Lower lobe of right lung (tissue), 2 donors: ENCODE results near the gene MTERF4. TPM values are rescaled to one million over a fixed set of nuclear protein-coding genes. Genes with fewer than 3 reads are reported as not detected.

ENCODE experiments used
- ATAC-seq, 2 donors: fragments of 200-7000 bp; cut with Tn5 transposase; one replicate each; pipeline ENCODE4 v1.9.1; 2020 to 2022; ENCODE audit warnings: mild to moderate bottlenecking in 2 of 2, moderate library complexity in 2 of 2
- DNase-seq: peaks from one replicate; pipeline ENCODE4 v3.0.0-alpha.2; 2020
- H3K27ac ChIP-seq: fragments of 200-600 bp; one replicate; pipeline ENCODE4 v1.8.0; 2022
- H3K27me3 ChIP-seq: fragments of 200-600 bp; one replicate; pipeline ENCODE4 v1.8.0; 2022; ENCODE audit warnings: low read depth
- H3K36me3 ChIP-seq: fragments of 200-600 bp; one replicate; pipeline ENCODE4 v1.8.0; 2022; ENCODE audit warnings: mild to moderate bottlenecking
- H3K4me1 ChIP-seq: fragments of 200-600 bp; one replicate; pipeline ENCODE4 v1.8.0; 2022
- H3K4me3 ChIP-seq: fragments of 200-600 bp; one replicate; pipeline ENCODE4 v1.8.0; 2022; ENCODE audit warnings: mild to moderate bottlenecking
- H3K9me3 ChIP-seq: fragments of 200-600 bp; one replicate; pipeline ENCODE4 v1.8.0; 2022
- CTCF ChIP-seq: fragments of 200-600 bp; IDR thresholded peaks from one replicate; pipeline ENCODE4 v1.8.0; 2022; ENCODE audit warnings: antibody characterized with exemption, mild to moderate bottlenecking
- intact Hi-C: fragments of 100-400 bp; cut with DNase I; formaldehyde crosslinking; loops from one replicate; pipeline ENCODE4 v1.11.0; 2022
- total RNA-seq: library from RNA; stranded (reverse); fragmentation: NEBNext Ultra II Directional; extraction: Animal tissue kit (Norgen Biotek cat#: 25700); gene quantifications from one replicate; pipeline ENCODE4 v1.2.1, GENCODE V29; 2021
- donor health status: DM: no; HTN: yes; CAD: no; lungs with severe emphysema.

Gene MTERF4
- total RNA-seq, 1 donor from 2014 or later = 32.0 TPM

GRCh38 chr2:241126771-241127202 lies 24.7 kb upstream of the MTERF4 start:
- DNase-seq (peak; percentile 30), ATAC-seq (no peak)
- H3K27ac ChIP-seq = no peak overlapping the region
- no peak for TF ChIP-seq CTCF
- H3K27me3 ChIP-seq = no peaks in the 10 kb centered on the region
- intact Hi-C loops = no loop called here
- H3K4me3 ChIP-seq = no peak overlapping the region
- no peaks in the 10 kb centered on the region for H3K9me3 ChIP-seq
- no peaks in the 10 kb centered on the region for H3K36me3 ChIP-seq
- H3K4me1 ChIP-seq = no peaks in the 10 kb centered on the region

- Histone ChIP-seq H3K9me3 (no peaks in the 10 kb centered on the region), H3K36me3 (no peaks in the 10 kb centered on the region), H3K27me3 (no peaks in the 10 kb centered on the region), H3K27ac (no peak overlapping the region), H3K4me3 (no peak overlapping the region), H3K4me1 (no peaks in the 10 kb centered on the region)
- peak; percentile 34 for DNase-seq
- TF ChIP-seq CTCF = no peak
- intact Hi-C loops = no loop called here
- no peak for ATAC-seq
These were observed 24.1 kb upstream of the MTERF4 start for GRCh38 chr2:241126201-241126611.

DNA sequence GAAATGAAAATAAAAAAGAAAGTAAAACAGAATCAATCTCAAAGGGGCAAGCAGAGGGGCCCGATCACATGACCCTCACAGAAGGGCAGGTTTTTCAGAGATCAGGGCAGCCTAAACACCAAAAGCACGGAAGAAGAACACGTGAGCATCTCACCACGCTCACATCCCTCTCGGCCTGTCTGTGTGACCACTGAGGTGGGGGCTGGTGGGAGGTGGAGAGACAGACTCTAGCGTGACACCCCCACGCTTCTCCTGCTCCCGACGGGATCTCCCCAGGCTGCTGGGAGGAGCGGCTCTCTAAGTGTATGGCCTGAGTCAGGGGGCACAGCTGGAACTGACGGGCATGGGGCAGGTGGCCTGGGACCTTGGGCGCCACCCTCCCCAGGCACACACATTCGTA lies 23.5 kb upstream of the MTERF4 start:
- peak; percentile 31 for DNase-seq

DNA sequence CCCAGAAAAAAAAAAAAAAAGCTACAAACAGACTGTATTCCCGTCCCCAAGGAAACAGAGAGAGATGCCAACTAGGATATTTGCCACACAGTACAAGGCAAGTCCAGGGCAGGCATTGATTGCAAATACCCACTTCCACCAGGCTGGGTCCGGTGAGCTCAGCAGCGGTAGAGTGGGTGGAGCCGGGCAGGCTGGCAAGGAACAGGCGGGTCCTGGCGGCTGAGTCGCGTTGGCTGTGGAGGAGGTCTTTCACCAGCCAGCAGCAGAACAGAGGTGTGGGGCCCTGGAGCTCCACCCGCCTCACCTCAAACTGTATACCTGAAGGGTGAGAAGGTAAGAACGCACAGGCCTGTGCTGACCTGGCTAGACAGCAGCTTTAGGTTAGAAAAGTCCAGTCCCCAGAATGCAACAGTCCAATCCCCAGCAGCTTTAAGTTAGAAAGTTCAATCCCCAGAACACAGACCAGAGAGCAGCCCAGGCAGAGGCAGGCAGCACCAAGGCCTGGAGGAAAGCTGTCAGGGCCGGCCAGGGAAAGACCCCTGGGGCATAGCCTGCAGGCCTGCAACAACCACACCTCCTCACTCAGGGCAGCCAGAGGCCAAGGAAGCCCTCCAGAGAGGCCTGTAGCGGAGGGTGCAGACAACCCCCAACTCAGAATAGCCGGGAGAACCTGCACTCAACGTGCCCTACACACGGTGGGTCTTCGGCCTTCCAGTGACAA lies 21.9 kb upstream of the MTERF4 start:
- Histone ChIP-seq H3K4me3 (no peak overlapping the region), H3K4me1 (no peaks in the 10 kb centered on the region), H3K9me3 (no peaks in the 10 kb centered on the region), H3K36me3 (no peaks in the 10 kb centered on the region), H3K27me3 (no peaks in the 10 kb centered on the region), H3K27ac (no peak overlapping the region)
- no peak for TF ChIP-seq CTCF
- ATAC-seq (no peak), DNase-seq (peak; percentile 44)
- intact Hi-C loops = no loop called here

More for the DNA sequence above, 23.5 kb upstream of the MTERF4 start:
- H3K27me3 ChIP-seq = no peaks in the 10 kb centered on the region
- intact Hi-C loops = no loop called here
- no peak overlapping the region for H3K4me3 ChIP-seq
- H3K4me1 ChIP-seq = no peaks in the 10 kb centered on the region
- H3K9me3 ChIP-seq = no peaks in the 10 kb centered on the region
- H3K27ac ChIP-seq = no peak overlapping the region
- TF ChIP-seq CTCF = no peak
- ATAC-seq = no peak
- no peaks in the 10 kb centered on the region for H3K36me3 ChIP-seq

- intact Hi-C loops = no loop called here
- Histone ChIP-seq H3K27me3 (no peaks in the 10 kb centered on the region), H3K36me3 (no peaks in the 10 kb centered on the region), H3K27ac (no peak overlapping the region), H3K4me1 (no peaks in the 10 kb centered on the region), H3K9me3 (no peaks in the 10 kb centered on the region), H3K4me3 (no peak overlapping the region)
- DNase-seq = no peak
- ATAC-seq = no peak
- TF ChIP-seq CTCF = no peak
These were observed 20.4 kb upstream of the MTERF4 start for GRCh38 chr2:241122376-241123002.
